OCI-LY3 (cell line): ENCODE measurements around the gene SGIP1.

ENCODE experiments used
- H2AFZ ChIP-seq: fragments of 200-600, 300-600 bp; shearing (Covaris generic); 2 replicates; pipeline ENCODE4 v1.6.0; 2014; ENCODE audit warnings: antibody characterized with exemption, low read depth, low read length
- H3K27ac ChIP-seq: fragments of 200-600, 300-600 bp; sonication (generic); 2 replicates; pipeline ENCODE4 v1.5.1; 2014; ENCODE audit warnings: mild to moderate bottlenecking, low read length, moderate library complexity, mixed read lengths
- H3K27me3 ChIP-seq: fragments of 200-600, 300-600 bp; sonication (generic); 2 replicates; pipeline ENCODE4 v1.6.1; 2014; ENCODE audit warnings: low read depth, low read length, mixed read lengths
- H3K36me3 ChIP-seq: fragments of 200-600, 300-600 bp; sonication (generic); replicated peaks from 2 replicates; pipeline ENCODE3; 2014; ENCODE audit warnings: low read depth, low read length, mixed read lengths
- H3K4me1 ChIP-seq: fragments of 300-600, 200-600 bp; sonication (generic); 2 replicates; pipeline ENCODE4 v1.6.1; 2014; ENCODE audit warnings: low read length, mixed read lengths
- H3K4me2 ChIP-seq: fragments of 200-600, 300-600 bp; sonication (generic); 2 replicates; pipeline ENCODE4 v1.6.1; 2014; ENCODE audit warnings: low read length, mixed read lengths
- H3K4me3 ChIP-seq: fragments of 300-600, 200-600 bp; sonication (generic); 2 replicates; pipeline ENCODE4 v1.5.1; 2014; ENCODE audit warnings: antibody characterized with exemption, mild to moderate bottlenecking, low read length, moderate library complexity
- H3K79me2 ChIP-seq: fragments of 300-600, 200-600 bp; shearing (Covaris generic); 2 replicates; pipeline ENCODE4 v1.6.1; 2014; ENCODE audit warnings: mild to moderate bottlenecking, low read length, mixed read lengths
- H3K9ac ChIP-seq: fragments of 300-600, 200-600 bp; shearing (Covaris generic); 2 replicates; pipeline ENCODE4 v1.6.0; 2014; ENCODE audit warnings: mild to moderate bottlenecking, low read length, moderate library complexity
- H3K9me3 ChIP-seq: fragments of 200-600, 300-600 bp; shearing (Covaris generic); 2 replicates; pipeline ENCODE4 v1.6.1; 2014; ENCODE audit warnings: low read length, mixed read lengths; ENCODE audit not compliant: insufficient read depth
- H4K20me1 ChIP-seq: fragments of 200-600, 300-600 bp; sonication (generic); 2 replicates; pipeline ENCODE4 v1.6.1; 2016; ENCODE audit warnings: low read length, mixed read lengths; ENCODE audit not compliant: insufficient read depth
- EZH2phosphoT487 ChIP-seq: fragments of 200-600 bp; shearing (Covaris generic); IDR thresholded peaks from 2 replicates; pipeline ENCODE4 v1.6.1; 2018; ENCODE audit warnings: antibody characterized with exemption, mixed run types, low read depth
- TF ChIP-seq, protein P1 (sequence below): fragments of 200-600, 300-600 bp; sonication (generic); IDR thresholded peaks from 2 replicates; pipeline ENCODE4 v1.5.1; 2014; ENCODE audit warnings: antibody characterized with exemption, low read length, low read depth

SGIP1 gene

DNA sequence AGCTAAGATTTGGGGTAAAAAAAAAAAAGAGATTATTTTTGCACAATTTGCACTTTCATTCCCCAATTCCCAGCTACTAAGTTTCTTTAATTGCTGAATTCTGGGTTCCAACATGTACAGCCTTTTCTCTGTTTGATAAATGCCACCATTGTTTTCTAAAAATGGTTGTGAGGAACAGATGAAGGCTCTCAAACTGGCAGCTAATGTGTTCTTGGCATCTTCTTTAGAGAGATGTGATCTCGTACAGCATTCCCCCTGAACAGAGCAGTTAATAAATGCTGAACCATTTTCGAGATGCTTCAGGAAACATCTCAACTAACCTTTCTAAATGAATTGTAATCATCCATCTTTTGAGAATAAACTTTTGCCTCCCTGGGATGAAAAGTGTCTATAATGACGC lies 110.4 kb downstream of the SGIP1 start:
- Histone ChIP-seq H3K27ac (no peak overlapping the region), H3K79me2 (no peaks in the 10 kb centered on the region), H3K27me3 (no peaks in the 10 kb centered on the region; the same call in 1 of the 2 replicates), H3K36me3 (no peaks in the 10 kb centered on the region), H3K4me3 (no peak overlapping the region), H3K4me2 (no peak overlapping the region), H2AFZ (no peak overlapping the region), H3K9ac (no peak overlapping the region), H3K9me3 (no peaks in the 10 kb centered on the region), H4K20me1 (no peaks in the 10 kb centered on the region), H3K4me1 (peaks cover 10% of the 10 kb centered on the region)
- no peak for TF ChIP-seq EZH2phosphoT487
- TF ChIP-seq, protein P1, sequence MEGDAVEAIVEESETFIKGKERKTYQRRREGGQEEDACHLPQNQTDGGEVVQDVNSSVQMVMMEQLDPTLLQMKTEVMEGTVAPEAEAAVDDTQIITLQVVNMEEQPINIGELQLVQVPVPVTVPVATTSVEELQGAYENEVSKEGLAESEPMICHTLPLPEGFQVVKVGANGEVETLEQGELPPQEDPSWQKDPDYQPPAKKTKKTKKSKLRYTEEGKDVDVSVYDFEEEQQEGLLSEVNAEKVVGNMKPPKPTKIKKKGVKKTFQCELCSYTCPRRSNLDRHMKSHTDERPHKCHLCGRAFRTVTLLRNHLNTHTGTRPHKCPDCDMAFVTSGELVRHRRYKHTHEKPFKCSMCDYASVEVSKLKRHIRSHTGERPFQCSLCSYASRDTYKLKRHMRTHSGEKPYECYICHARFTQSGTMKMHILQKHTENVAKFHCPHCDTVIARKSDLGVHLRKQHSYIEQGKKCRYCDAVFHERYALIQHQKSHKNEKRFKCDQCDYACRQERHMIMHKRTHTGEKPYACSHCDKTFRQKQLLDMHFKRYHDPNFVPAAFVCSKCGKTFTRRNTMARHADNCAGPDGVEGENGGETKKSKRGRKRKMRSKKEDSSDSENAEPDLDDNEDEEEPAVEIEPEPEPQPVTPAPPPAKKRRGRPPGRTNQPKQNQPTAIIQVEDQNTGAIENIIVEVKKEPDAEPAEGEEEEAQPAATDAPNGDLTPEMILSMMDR: no peak

- Histone ChIP-seq H3K4me2 (peak overlapping the region; percentile 67), H3K79me2 (no peaks in the 10 kb centered on the region), H3K9me3 (no peaks in the 10 kb centered on the region), H3K36me3 (no peaks in the 10 kb centered on the region), H4K20me1 (no peaks in the 10 kb centered on the region), H3K27me3 (no peaks in the 10 kb centered on the region; the same call in 1 of the 2 replicates), H3K9ac (no peak overlapping the region), H2AFZ (0 out of 2 replicates have a peak overlapping the region, but pooled peaks have one; percentile 22), H3K4me3 (peak overlapping the region; percentile 15; the same call in 1 of the 2 replicates), H3K4me1 (peaks cover 12% of the 10 kb centered on the region), H3K27ac (no peak overlapping the region)
- TF ChIP-seq, protein P1: no peak
- TF ChIP-seq EZH2phosphoT487: no peak
These were observed 115.1 kb downstream of the SGIP1 start for GRCh38 chr1:66648901-66649595.

DNA sequence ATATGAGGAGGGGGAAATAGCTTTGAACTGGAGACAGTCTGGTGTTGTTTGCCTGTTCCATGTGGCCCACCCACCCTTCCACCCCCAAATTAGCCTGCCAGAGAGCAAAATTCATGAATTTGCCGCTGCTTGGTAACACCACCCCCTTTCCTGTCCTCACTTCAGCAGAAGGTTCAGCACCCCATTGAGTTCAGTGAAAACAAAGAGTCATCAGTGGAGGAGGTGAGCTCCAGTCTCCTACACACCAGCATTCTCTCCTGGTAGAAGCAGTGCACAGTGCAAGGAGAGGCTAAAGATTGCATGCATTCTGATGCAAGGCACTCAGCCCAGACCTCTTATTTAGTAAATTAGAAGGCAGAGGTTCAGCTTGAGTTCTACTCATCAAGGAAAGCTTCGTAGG lies 118.6 kb downstream of the SGIP1 start:
- no peaks in the 10 kb centered on the region for H3K79me2 ChIP-seq
- H3K9ac ChIP-seq: no peak overlapping the region
- no peak overlapping the region for H2AFZ ChIP-seq
- peaks cover 12% of the 10 kb centered on the region for H3K4me1 ChIP-seq
- no peak overlapping the region for H3K4me3 ChIP-seq
- H3K4me2 ChIP-seq: no peak overlapping the region
- no peaks in the 10 kb centered on the region for H4K20me1 ChIP-seq
- no peaks in the 10 kb centered on the region; the same call in 1 of the 2 replicates for H3K27me3 ChIP-seq
- H3K9me3 ChIP-seq: no peaks in the 10 kb centered on the region
- H3K36me3 ChIP-seq: no peaks in the 10 kb centered on the region
- no peak overlapping the region for H3K27ac ChIP-seq
- TF ChIP-seq EZH2phosphoT487: no peak
- TF ChIP-seq, protein P1: no peak

DNA sequence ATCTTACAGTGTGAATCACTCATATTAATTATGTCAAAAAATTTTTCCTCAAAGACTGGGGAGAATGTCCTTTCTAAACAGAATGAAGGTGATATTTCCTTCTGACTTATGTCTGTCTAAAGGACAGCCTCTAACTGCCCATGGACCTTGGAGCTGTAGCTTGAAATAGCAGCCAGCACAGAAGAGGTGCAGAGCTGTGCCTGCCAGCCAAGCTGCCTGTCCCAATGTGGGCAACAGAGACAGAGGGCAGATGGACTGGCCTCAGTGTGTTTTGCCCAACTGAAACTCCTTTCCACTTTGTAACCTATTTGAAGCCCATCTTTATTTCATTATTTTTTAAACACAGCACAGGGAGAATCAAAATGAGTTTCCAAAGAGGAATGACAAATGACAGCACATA lies 120.7 kb downstream of the SGIP1 start:
- H3K36me3 ChIP-seq: no peaks in the 10 kb centered on the region
- no peak overlapping the region for H3K4me2 ChIP-seq
- TF ChIP-seq, protein P1: no peak
- no peak for TF ChIP-seq EZH2phosphoT487

More for the DNA sequence above, 120.7 kb downstream of the SGIP1 start:
- Histone ChIP-seq H3K27me3 (no peaks in the 10 kb centered on the region), H4K20me1 (no peaks in the 10 kb centered on the region), H3K79me2 (no peaks in the 10 kb centered on the region), H2AFZ (no peak overlapping the region), H3K4me1 (no peaks in the 10 kb centered on the region; the same call in 1 of the 2 replicates), H3K4me3 (no peak overlapping the region), H3K27ac (no peak overlapping the region), H3K9ac (no peak overlapping the region), H3K9me3 (no peaks in the 10 kb centered on the region)
